ENCODE measurements around the gene TRAF3.
"Not testable (repeated sequence)": the region's sequence is repeated elsewhere in the genome, so short reads cannot be mapped to it uniquely, and the experiment has no call there.

The TRAF3 gene

GRCh38 chr14:102831163-102831804 lies 54.0 kb downstream of the TRAF3 start:
- no peak for FAIRE-seq

GRCh38 chr14:102833341-102833740 lies 56.1 kb downstream of the TRAF3 start:
- FAIRE-seq, result no peak

DNA sequence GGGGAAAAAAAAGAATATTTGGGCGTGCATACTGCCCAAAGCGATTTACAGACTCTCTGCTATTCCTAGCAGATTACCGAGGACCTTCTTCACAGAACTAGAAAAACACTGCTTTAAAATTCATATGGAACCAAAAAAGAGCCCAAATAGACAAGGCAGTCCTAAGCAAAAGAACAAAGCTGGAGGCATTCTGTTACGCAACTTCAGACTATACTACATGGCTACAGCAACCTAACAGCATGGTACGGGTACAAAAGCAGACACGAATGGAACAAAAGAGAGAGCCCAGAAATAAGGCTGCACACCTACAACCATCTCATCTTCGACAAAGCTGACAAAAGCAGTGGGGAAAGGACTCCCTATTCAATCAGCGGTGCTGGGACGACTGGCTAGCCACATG lies 56.7 kb downstream of the TRAF3 start:
- FAIRE-seq, result no peak

DNA sequence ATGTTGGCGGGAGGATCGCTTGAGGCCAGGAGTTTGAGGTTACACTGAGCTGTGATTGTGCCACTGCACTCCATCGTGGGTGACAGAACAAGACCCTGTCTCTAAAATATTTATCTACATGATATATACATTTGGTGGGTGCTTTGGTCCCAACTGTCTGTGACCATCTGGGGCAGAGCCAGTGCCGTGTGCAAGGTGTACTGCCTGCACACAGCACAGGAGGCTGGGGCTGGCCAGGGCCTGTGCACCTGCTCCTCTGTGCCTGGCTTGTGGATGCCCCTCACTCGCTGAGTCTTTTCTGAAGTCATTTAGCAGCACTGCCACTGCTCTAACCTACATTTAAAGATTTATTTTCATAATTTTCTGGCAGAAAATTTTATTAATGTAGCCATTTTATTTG lies 58.7 kb downstream of the TRAF3 start:
- no peak for FAIRE-seq

DNA sequence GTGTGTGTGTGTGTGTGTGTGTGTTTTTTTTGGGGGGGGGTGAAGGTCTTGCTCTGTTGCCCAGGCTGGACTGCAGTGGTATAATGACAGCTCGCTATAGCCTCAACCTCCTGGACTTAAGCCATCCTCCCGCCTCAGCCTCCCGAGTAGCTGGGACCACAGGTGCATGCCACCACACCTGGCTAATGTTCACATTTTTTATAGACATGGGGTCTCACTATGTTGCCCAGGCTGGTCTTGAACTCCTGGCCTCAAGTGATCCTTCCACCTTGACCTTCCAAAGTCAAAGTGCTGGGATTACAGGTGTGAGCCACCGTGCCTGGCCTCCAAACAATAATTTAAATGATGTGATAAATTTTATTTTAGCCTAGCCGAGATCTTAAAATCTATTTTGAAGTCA lies 59.9 kb downstream of the TRAF3 start:
- FAIRE-seq, result not testable (repeated sequence)

GRCh38 chr14:102838501-102838900 lies 61.3 kb downstream of the TRAF3 start:
- no peak for FAIRE-seq

DNA sequence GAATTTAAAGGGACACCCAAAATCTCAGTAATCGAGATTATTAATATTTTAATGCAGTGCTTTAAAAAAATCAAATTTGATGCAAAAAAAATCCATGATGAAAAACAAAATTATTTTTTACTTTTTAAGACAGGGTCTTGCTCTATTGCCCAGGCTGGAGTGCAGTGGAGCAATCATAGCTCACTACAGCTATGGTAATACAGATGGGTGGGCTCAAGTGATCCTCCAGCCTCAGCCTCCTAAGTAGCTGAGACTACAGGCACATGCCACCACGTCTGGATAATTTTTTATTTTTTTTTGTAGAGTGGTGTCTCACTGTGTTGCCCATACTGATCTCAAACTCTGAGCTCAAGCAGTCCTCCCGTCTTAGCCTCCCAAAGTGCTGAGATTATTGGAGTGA lies 62.9 kb downstream of the TRAF3 start:
- FAIRE-seq, result no peak

- FAIRE-seq, result no peak
These were observed 63.7 kb downstream of the TRAF3 start for GRCh38 chr14:102840771-102841528.

GRCh38 chr14:102848830-102849525 lies 71.7 kb downstream of the TRAF3 start:
- FAIRE-seq, result no peak

DNA sequence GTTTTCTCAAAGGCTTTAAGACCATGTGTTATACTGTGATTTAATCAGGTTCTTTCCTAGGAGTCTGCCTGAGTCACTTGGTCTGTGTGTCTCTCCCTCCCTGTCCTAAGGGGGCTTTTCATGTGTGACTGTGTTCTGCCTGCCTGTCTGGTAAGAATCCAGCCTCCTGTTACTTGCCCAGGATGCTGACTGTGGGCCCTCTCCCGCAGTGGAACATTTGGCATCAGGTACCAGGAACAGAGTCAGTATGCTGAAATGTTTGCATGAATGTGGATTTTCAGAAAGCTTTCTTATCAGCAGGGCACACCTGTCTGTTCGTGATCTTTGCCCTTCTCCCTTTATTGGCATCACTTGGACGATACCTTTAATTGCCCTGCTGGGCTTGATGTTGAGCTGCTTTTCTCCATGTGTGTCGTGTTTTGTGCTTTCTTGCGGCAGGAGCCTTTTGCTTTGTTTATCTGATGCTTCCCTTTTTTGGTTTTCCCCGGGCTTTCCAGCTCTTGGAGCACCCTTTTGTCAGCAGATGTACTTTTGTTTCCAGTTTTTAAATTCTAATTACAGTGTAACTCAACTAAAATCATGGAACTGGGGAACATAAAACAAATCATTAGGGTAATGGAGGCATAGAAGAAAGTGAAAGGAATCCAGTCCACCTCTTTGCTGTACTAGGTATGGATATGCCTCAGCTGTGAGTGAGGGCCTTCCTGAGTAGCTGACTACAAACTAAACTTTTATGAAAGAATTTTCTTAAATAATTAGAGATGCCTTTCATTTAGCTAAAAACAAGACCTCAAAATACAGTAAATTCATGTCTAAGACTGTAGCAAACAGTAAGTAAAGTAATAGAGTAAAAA lies 72.5 kb downstream of the TRAF3 start:
- no peak for FAIRE-seq

DNA sequence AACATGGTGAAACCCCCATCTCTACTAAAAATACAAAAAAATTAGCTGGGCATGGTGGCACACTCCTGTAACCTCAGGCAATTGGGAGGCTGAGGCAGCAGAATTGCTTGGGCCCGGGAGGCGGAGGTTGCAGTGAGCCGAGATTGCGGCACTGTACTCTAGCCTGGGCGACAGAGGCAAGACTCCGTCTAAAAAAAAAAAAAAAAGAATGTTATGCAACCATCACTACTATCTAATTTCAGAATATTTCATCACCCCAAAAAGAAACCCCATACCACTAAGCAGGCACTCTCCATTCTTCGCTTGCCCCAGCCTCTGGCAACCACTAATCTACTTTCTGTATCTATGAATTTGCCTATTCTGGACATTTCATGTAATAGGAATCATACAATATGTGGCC lies 76.4 kb downstream of the TRAF3 start:
- FAIRE-seq, result no peak

DNA sequence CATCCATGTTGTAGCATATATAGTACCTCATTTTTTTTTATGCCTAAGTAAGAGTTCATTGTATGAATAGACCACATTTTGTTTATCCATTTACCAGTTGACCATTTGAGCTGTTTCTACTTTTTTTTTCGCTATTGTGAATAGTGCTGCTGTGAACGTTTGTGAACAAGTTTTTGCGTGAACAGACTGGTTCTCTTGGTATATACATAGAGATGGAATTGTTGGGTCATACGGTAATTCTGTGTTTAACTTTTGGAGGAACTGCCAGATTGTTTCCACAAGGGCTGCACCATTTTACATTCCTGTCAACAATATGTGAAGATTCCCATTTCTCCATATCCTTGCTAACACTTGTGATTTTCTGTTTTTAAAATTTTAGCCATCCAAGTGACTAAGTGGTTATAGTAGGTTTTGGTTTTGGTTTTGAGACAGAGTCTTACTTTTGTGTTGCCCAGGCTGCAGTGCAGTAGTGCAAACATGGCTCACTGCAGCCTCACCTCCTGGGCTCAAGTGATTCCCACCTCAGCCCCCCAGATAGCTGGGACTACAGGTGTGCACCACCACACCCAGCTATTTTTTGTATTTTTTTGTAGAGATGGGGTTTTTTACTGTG lies 76.9 kb downstream of the TRAF3 start:
- no peak for FAIRE-seq

GRCh38 chr14:102856179-102856578 lies 78.9 kb downstream of the TRAF3 start:
- FAIRE-seq, result no peak

GRCh38 chr14:102857444-102857843 lies 80.2 kb downstream of the TRAF3 start:
- FAIRE-seq, result no peak

- FAIRE-seq, result no peak
These were observed 82.7 kb downstream of the TRAF3 start for GRCh38 chr14:102859911-102860310.

- no peak for FAIRE-seq
These were observed 85.0 kb downstream of the TRAF3 start for GRCh38 chr14:102862154-102862773.

DNA sequence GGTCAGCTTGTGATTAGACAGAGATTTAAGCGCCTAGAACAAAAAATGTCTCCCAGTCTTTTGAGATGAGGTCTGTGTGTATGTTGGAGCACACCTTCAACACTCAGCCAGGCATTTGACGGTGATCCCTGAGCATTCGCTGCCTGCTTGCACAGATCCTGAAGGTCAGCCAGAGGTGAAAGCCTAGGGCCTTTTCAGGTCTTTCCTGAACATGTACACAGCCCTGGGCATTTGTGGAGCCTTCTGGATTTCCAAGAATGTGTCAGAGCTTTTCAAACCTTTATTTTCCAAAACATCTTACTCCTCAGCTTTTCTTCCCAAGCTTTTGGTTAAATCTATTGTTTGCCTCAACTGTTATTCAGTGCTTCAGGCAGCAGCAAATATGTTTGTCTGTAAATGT lies 86.1 kb downstream of the TRAF3 start:
- FAIRE-seq, result no peak

DNA sequence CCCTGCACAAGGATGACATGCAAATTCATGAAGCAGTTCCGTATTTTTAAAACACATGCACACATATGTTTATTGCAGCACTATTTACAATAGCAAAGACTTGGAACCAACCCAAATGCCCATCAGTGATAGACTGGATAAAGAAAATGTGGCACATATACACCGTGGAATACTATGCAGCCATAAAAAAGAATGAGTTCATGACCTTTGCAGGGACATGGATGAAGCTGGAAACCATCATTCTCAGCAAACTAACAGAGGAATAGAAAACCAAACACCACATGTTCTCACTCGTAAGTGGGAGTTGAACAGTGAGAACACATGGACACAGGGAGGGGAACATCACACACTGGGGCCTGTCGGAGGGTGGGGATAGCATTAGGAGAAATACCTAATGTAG lies 88.7 kb downstream of the TRAF3 start:
- not testable (repeated sequence) for FAIRE-seq

DNA sequence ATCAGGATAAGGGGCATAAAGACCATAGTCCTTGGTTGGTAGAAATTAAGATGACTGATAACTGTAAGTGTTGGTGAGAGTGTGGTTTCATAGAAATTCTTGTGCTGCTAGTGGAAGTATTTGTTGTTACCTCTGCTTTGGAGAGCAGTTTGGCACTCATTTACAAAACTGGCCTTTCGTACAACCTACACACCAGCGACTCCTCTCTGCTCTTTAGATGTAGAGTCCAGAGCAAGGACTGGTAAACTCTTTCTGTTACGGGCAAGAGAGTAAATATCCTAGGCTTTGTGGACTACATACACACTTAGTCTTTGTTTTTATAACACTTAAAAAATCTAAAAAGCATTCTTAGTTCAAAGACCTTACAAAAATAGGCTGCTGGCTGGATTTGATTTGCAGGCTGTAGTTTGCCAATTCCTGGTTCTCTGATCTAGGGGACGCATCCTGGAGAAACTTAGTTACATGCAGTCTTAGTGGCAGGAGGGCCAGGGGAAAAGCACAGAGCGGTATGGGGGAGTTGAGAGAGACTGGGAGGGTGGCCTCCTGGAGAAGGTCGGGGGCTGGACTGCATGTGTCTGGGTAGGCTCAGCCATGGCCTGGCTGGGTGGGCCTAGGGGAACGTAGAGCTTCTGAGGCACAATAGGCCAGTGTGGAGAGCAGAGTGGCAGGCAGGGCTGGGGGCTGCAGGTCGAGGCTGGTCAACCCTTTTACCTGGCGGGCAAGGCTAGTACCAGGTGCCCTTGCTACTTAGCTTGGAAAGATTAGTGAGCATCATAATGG lies 89.9 kb downstream of the TRAF3 start:
- FAIRE-seq, result no peak

GRCh38 chr14:102867826-102868580 lies 90.8 kb downstream of the TRAF3 start:
- no peak for FAIRE-seq

All from endometrium (tissue), 2 donors.